MM.1S (cell line): ENCODE measurements around the gene TCF7L2.

Experiments
- DNase-seq: peaks from one replicate; pipeline ENCODE4 v3.0.0-alpha.2; 2015
- H2AFZ ChIP-seq: fragments of 300-600 bp; sonication (generic); 2 replicates; pipeline ENCODE4 v1.6.0; 2016; ENCODE audit warnings: antibody characterized with exemption, low read length
- H3F3A ChIP-seq: fragments of 300-600 bp; sonication (generic); 2 replicates; pipeline ENCODE4 v1.6.1; 2016; ENCODE audit warnings: mild to moderate bottlenecking, antibody characterized with exemption, low read length, moderate library complexity, mixed read lengths; ENCODE audit not compliant: insufficient read depth
- H3K27ac ChIP-seq: fragments of 300-600 bp; sonication (generic); 2 replicates; pipeline ENCODE4 v1.5.1; 2016; ENCODE audit warnings: mild to moderate bottlenecking, low read length
- H3K27me3 ChIP-seq: fragments of 300-600 bp; sonication (generic); replicated peaks from 2 replicates; pipeline ENCODE4 v1.6.0; 2016; ENCODE audit warnings: low read length; ENCODE audit not compliant: insufficient read depth
- H3K36me3 ChIP-seq: fragments of 300-600 bp; sonication (generic); replicated peaks from 2 replicates; pipeline ENCODE4 v1.6.1; 2016; ENCODE audit warnings: mild to moderate bottlenecking, low read length, mixed read lengths; ENCODE audit not compliant: insufficient read depth
- H3K4me1 ChIP-seq: fragments of 300-600 bp; sonication (generic); 2 replicates; pipeline ENCODE4 v1.6.1; 2016; ENCODE audit warnings: low read length, mixed read lengths
- H3K4me2 ChIP-seq: fragments of 300-600 bp; sonication (generic); 2 replicates; pipeline ENCODE4 v1.6.0; 2016; ENCODE audit warnings: low read depth, low read length
- H3K4me3 ChIP-seq: fragments of 300-600 bp; sonication (generic); 2 replicates; pipeline ENCODE4 v1.5.1; 2016; ENCODE audit warnings: low read length, mixed read lengths
- H3K79me2 ChIP-seq: fragments of 300-600 bp; sonication (generic); 2 replicates; pipeline ENCODE4 v1.6.1; 2016; ENCODE audit warnings: mixed run types, low read length, mixed read lengths
- H3K9ac ChIP-seq: fragments of 300-600 bp; sonication (generic); 2 replicates; pipeline ENCODE4 v1.6.1; 2016; ENCODE audit warnings: low read length, mixed read lengths
- H3K9me2 ChIP-seq: fragments of 300-600 bp; sonication (generic); replicated peaks from 2 replicates; pipeline ENCODE4 v1.6.1; 2016; ENCODE audit warnings: mild to moderate bottlenecking, low read length, mixed read lengths; ENCODE audit not compliant: insufficient read depth
- H3K9me3 ChIP-seq: fragments of 300-600 bp; sonication (generic); replicated peaks from 2 replicates; pipeline ENCODE4 v1.6.1; 2016; ENCODE audit warnings: mild to moderate bottlenecking, low read length, mixed read lengths; ENCODE audit not compliant: insufficient read depth
- H4K20me1 ChIP-seq: fragments of 300-600 bp; sonication (generic); 2 replicates; pipeline ENCODE4 v1.6.1; 2016; ENCODE audit warnings: mild to moderate bottlenecking, low read length, moderate library complexity, mixed read lengths; ENCODE audit not compliant: insufficient read depth
- CTCF ChIP-seq: fragments of 300-600 bp; sonication (generic); IDR thresholded peaks from 2 replicates; pipeline ENCODE4 v1.5.1; 2016; ENCODE audit warnings: antibody characterized with exemption, low read length, mixed read lengths
- EZH2 ChIP-seq: fragments of 300-600 bp; sonication (generic); optimal IDR thresholded peaks from 2 replicates; pipeline ENCODE3; 2017; ENCODE audit warnings: low read depth, mild to moderate bottlenecking, antibody characterized with exemption, low read length, mixed read lengths
- EZH2phosphoT487 ChIP-seq: fragments of 300-600 bp; sonication (generic); IDR thresholded peaks from 2 replicates; pipeline ENCODE4 v1.6.1; 2018; ENCODE audit warnings: antibody characterized with exemption, low read length

Gene TCF7L2

GRCh38 chr10:112973805-112974204, 23.8 kb downstream of the TCF7L2 start:
- H3K4me3 ChIP-seq, result no peak overlapping the region
- H3K36me3 ChIP-seq, result no peaks in the 10 kb centered on the region
- TF ChIP-seq EZH2, result no peak
- no peak for TF ChIP-seq CTCF
- no peak for TF ChIP-seq EZH2phosphoT487

GRCh38 chr10:112977426-112977898, 27.4 kb downstream of the TCF7L2 start:
- Histone ChIP-seq H3K9me2 (no peaks in the 10 kb centered on the region), H4K20me1 (peaks cover 14% of the 10 kb centered on the region), H3K79me2 (no peaks in the 10 kb centered on the region), H3K27ac (no peak overlapping the region), H3K36me3 (no peaks in the 10 kb centered on the region), H3F3A (peaks cover 12% of the 10 kb centered on the region; the same call in 1 of the 2 replicates), H2AFZ (no peak overlapping the region), H3K4me3 (no peak overlapping the region), H3K9ac (no peak overlapping the region), H3K4me1 (peaks cover 4% of the 10 kb centered on the region), H3K27me3 (peaks cover 93% of the 10 kb centered on the region), H3K4me2 (no peak overlapping the region), H3K9me3 (no peaks in the 10 kb centered on the region)
- TF ChIP-seq CTCF (no peak), EZH2 (no peak), EZH2phosphoT487 (no peak)
- no peak for DNase-seq

More at GRCh38 chr10:112973805-112974204, 23.8 kb downstream of the TCF7L2 start:
- Histone ChIP-seq H3K27ac (no peak overlapping the region), H3K4me2 (no peak overlapping the region), H3K9ac (no peak overlapping the region), H3F3A (no peaks in the 10 kb centered on the region), H3K4me1 (no peaks in the 10 kb centered on the region), H2AFZ (no peak overlapping the region), H4K20me1 (no peaks in the 10 kb centered on the region), H3K9me3 (no peaks in the 10 kb centered on the region), H3K79me2 (no peaks in the 10 kb centered on the region), H3K9me2 (no peaks in the 10 kb centered on the region), H3K27me3 (peaks cover 92% of the 10 kb centered on the region)
- no peak for DNase-seq

DNA sequence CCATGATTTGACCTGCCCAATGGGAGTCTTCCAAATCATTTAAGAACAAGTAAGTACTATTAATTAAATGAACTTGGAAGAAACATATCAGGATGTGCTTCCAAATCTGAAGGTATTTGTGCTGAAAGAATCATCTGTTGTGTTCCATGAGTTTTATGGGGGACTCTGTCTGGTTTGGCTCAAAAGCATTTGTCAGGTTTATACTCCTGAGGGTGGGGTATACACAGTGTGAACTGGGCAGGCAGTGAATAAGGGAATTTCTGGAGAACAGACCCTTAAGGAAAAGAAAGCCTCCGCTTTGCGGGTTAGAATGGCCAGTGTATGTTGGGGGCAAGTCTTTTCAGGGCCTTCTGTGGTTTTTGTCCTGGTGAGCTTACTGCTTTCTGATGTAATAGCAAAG, 29.9 kb downstream of the TCF7L2 start:
- H3K4me3 ChIP-seq, result no peak overlapping the region
- no peaks in the 10 kb centered on the region for H3K9me3 ChIP-seq
- H3K4me2 ChIP-seq, result no peak overlapping the region
- peaks cover 4% of the 10 kb centered on the region for H3K4me1 ChIP-seq
- TF ChIP-seq EZH2 (no peak), EZH2phosphoT487 (no peak; the same call in 1 of the 2 replicates), CTCF (no peak)
- no peaks in the 10 kb centered on the region for H3K36me3 ChIP-seq
- H3K9me2 ChIP-seq, result no peaks in the 10 kb centered on the region
- H3K27me3 ChIP-seq, result peaks cover 92% of the 10 kb centered on the region
- H4K20me1 ChIP-seq, result peaks cover 19% of the 10 kb centered on the region
- H2AFZ ChIP-seq, result no peak overlapping the region
- no peaks in the 10 kb centered on the region for H3K79me2 ChIP-seq
- no peak overlapping the region for H3K9ac ChIP-seq
- H3F3A ChIP-seq, result peaks cover 12% of the 10 kb centered on the region; the same call in 1 of the 2 replicates
- DNase-seq, result no peak
- no peak overlapping the region for H3K27ac ChIP-seq
